Colonic mucosa (tissue), 4 donors: ENCODE data around the gene GIT2. TPM values are rescaled to one million over a fixed set of nuclear protein-coding genes. Genes with fewer than 3 reads are reported as not detected.

Experiments
- DNase-seq: peaks from one replicate; pipeline ENCODE4 v3.0.0-alpha.2; 2020
- H3K27ac ChIP-seq: fragments of 200-600 bp; one replicate; pipeline ENCODE4 v1.8.0; 2021
- H3K27me3 ChIP-seq: fragments of 200-600 bp; one replicate; pipeline ENCODE4 v1.8.0; 2021
- H3K36me3 ChIP-seq: fragments of 200-600 bp; one replicate; pipeline ENCODE4 v1.8.0; 2021
- H3K4me1 ChIP-seq: fragments of 200-600 bp; one replicate; pipeline ENCODE4 v1.8.0; 2021; ENCODE audit warnings: mild to moderate bottlenecking
- H3K4me3 ChIP-seq: fragments of 200-600 bp; one replicate; pipeline ENCODE4 v1.8.0; 2021
- H3K9ac ChIP-seq, 2 donors: one replicate each; pipeline ENCODE4 v1.7.0; 2013; ENCODE audit warnings: control low read depth in 2 of 2, low read depth in 2 of 2, low read length in 2 of 2
- H3K9me3 ChIP-seq: fragments of 200-600 bp; one replicate; pipeline ENCODE4 v1.8.0; 2021
- intact Hi-C: fragments of 100-400 bp; cut with DNase I; formaldehyde crosslinking; loops from one replicate; pipeline ENCODE4 v1.14.1; 2022
- total RNA-seq, 2 donors: library from RNA; stranded (reverse); fragmentation: NEBNext Ultra II Directional in 1 of 2; extraction: Animal tissue kit (Norgen Biotek cat#: 25700) in 1 of 2; gene quantifications; one replicate each; pipeline ENCODE4 v1.2.1, GENCODE V29; 2021
- TF ChIP-seq, protein P1 (sequence below): fragments of 200-600 bp; IDR thresholded peaks from one replicate; pipeline ENCODE4 v1.8.0; 2022; ENCODE audit warnings: antibody characterized with exemption, mild to moderate bottlenecking
- donor health status: healthy.
- donor health status: DM: no; HTN: no; CAD: no.
- donor health status: DM: no; HTN: no; CAD: no.

Gene GIT2
- total RNA-seq, 2 donors from 2014 or later: 23.3 to 26.8 TPM

DNA sequence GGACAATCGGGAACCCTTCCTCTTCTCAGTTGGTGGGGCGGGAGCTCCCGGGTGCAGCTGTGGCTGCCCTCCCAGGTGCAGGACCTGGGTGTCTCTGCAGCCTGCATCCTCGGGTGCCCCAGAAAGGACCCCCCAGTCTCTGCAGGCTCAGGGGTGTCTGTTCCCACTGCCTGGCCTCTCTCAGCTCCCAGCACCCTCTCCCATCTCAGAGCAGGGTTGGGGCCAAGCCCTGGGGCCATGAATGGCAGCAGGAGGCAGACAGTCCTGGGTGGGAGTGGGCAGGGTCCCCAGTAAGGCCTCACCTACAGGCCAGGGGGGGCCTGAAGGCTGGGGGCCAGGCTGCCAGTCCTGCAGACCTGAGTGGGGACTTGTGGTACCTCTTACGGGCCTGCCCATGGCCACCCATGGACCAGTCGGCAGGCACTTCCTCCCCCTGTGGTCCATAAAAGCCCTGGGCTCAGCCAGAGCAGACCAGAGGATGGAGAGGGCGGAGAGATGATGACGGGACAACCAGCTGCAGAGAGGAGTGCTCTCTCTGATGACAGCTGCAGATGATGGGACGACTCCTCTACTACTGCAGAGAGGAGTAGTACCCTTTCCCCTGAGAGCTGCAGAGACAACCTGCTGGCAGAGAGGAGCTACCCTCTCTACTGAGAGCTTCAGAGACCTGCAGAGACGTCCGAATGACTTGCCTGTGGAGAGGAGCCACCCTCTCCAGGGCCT lies 69.5 kb downstream of the GIT2 start:
- Histone ChIP-seq H3K4me3 (no peak overlapping the region), H3K4me1 (no peaks in the 10 kb centered on the region), H3K9me3 (no peaks in the 10 kb centered on the region), H3K9ac (no peak overlapping the region), H3K27ac (no peak overlapping the region), H3K27me3 (no peaks in the 10 kb centered on the region), H3K36me3 (no peaks in the 10 kb centered on the region)
- DNase-seq: no peak
- TF ChIP-seq, protein P1, sequence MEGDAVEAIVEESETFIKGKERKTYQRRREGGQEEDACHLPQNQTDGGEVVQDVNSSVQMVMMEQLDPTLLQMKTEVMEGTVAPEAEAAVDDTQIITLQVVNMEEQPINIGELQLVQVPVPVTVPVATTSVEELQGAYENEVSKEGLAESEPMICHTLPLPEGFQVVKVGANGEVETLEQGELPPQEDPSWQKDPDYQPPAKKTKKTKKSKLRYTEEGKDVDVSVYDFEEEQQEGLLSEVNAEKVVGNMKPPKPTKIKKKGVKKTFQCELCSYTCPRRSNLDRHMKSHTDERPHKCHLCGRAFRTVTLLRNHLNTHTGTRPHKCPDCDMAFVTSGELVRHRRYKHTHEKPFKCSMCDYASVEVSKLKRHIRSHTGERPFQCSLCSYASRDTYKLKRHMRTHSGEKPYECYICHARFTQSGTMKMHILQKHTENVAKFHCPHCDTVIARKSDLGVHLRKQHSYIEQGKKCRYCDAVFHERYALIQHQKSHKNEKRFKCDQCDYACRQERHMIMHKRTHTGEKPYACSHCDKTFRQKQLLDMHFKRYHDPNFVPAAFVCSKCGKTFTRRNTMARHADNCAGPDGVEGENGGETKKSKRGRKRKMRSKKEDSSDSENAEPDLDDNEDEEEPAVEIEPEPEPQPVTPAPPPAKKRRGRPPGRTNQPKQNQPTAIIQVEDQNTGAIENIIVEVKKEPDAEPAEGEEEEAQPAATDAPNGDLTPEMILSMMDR: no peak
- intact Hi-C loops: no loop called here

GRCh38 chr12:109926016-109926415 lies 70.2 kb downstream of the GIT2 start:
- DNase-seq: no peak
- Histone ChIP-seq H3K9ac (no peak overlapping the region), H3K36me3 (no peaks in the 10 kb centered on the region)

DNA sequence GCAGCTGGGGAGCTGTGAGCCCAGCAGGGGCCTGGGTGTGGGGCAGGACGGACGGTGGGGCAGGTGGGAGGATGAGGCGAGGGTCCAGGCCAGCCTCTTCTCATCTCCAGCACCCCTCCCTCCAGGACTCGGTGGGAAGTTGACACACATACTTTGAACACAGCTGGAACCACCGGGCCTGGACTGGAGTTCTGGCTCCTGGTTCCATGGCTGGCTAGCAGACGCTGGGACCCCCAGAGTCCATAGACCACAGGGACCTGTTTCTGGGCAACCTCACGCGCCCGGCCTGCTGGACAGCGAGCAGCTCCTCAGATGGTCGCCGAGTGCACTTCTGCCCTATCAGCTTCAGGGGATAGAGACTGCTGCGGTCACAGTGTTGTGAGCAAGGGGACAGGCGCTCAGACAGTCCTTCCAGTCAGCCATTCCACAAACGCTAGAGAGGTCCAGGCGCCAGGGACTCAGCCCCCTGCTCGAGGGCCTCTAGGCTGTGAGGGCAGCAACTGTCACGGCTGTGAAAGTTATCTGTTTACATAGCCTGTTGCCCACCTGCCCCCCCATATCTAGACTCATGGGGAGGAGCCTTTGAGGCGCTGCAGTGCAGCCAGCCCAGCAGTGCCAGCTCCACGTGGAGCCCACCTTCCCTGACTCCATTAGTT lies 70.9 kb downstream of the GIT2 start:
- TF ChIP-seq, protein P1: no peak
- no peaks in the 10 kb centered on the region for H3K27me3 ChIP-seq
- no peaks in the 10 kb centered on the region for H3K4me1 ChIP-seq
- no peak overlapping the region for H3K9ac ChIP-seq
- no peak overlapping the region for H3K4me3 ChIP-seq
- H3K9me3 ChIP-seq: no peaks in the 10 kb centered on the region
- DNase-seq: no peak
- H3K36me3 ChIP-seq: no peaks in the 10 kb centered on the region
- intact Hi-C loops: no loop called here
- no peak overlapping the region for H3K27ac ChIP-seq

More at GRCh38 chr12:109926016-109926415, 70.2 kb downstream of the GIT2 start:
- Histone ChIP-seq H3K4me3 (no peak overlapping the region), H3K4me1 (no peaks in the 10 kb centered on the region), H3K27me3 (no peaks in the 10 kb centered on the region), H3K27ac (no peak overlapping the region), H3K9me3 (no peaks in the 10 kb centered on the region)
- intact Hi-C loops: no loop called here
- TF ChIP-seq, protein P1: no peak

DNA sequence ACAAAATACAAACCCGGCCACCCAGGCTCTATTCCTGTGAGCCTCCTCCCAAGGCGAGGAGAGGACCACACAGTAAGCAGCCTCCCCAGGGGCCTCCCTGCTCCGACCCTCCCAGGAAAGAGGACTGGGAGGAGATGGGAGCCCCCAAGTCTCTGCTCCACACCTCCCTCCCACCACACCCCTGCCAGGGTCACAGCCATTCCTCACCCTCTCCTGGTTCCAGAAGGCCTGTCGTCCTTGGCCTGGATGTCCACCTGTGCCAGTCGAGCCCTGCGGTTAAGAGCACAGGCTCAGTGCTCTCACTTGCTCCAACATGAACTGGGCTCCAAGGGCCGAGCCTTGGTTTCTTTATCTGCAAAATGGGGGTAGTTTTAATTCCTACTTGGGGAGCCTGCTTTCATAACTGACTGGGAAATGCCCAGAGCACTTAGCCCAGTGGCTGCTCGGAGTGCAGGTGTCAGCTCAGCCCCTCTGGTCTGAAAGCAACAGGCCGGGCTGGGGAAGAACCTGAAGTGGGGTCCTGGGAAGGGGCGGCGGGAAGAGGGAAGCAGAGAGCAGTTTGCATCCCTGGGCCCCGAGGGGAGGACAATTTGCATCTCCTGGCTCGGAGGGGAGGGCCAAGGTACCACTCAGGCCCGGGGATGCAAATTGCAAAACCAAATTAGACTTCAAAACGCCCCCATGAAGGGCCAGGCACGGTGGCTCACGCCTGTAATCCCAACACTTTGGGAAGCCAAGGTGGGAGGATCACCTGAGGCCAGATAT lies 72.5 kb downstream of the GIT2 start:
- H3K4me3 ChIP-seq: no peak overlapping the region
- no peak overlapping the region for H3K9ac ChIP-seq
- DNase-seq: no peak
- no peaks in the 10 kb centered on the region for H3K9me3 ChIP-seq
- TF ChIP-seq, protein P1: no peak
- intact Hi-C loops: no loop called here
- H3K27me3 ChIP-seq: no peaks in the 10 kb centered on the region
- no peak overlapping the region for H3K27ac ChIP-seq
- H3K4me1 ChIP-seq: no peaks in the 10 kb centered on the region
- H3K36me3 ChIP-seq: no peaks in the 10 kb centered on the region

GRCh38 chr12:109923038-109923437 lies 73.1 kb downstream of the GIT2 start:
- DNase-seq: no peak
- H3K4me1 ChIP-seq: no peaks in the 10 kb centered on the region
- intact Hi-C loops: no loop called here

More at GRCh38 chr12:109923038-109923437, 73.1 kb downstream of the GIT2 start:
- Histone ChIP-seq H3K36me3 (no peaks in the 10 kb centered on the region), H3K9ac (no peak overlapping the region), H3K27me3 (no peaks in the 10 kb centered on the region), H3K27ac (no peak overlapping the region), H3K4me3 (no peak overlapping the region), H3K9me3 (no peaks in the 10 kb centered on the region)
- TF ChIP-seq, protein P1: no peak
